HepG2 (cell line): ENCODE data around the gene ZNF442. TPM values are rescaled to one million over a fixed set of nuclear protein-coding genes. Genes with fewer than 3 reads are reported as not detected.
A peak's percentile ranks its signal among the peaks of the same experiment; 100 is the strongest.

Experiments
- ATAC-seq: fragments of 200-7000 bp; cut with Tn5 transposase; 3 replicates; pipeline ENCODE4 v1.9.1; 2020; ENCODE audit warnings: mild to moderate bottlenecking, moderate library complexity
- BruUV-seq: library from RNA; stranded (reverse); fragments of 400-500 nt; replicated peaks from 2 replicates; lab custom pipeline; 2021; lab: Mats Ljungman, UMichigan
- CTCF ChIA-PET: fragments of 300-600 bp; formaldehyde crosslinking; extraction: SDS; loops from one replicate; lab custom pipeline; 2021; ENCODE audit warnings: low total read pairs, inconsistent platforms, low intra/inter-chr PET ratio; lab: Yijun Ruan, JAX
- POLR2A ChIA-PET: fragments of 350-600 bp; sonication (Branson Sonifier 250); formaldehyde crosslinking; loops from one replicate; lab custom pipeline; 2020; ENCODE audit warnings: antibody characterized with exemption, inconsistent platforms; lab: Yijun Ruan, JAX
- DNase-seq: peaks from one replicate; pipeline ENCODE4 v3.0.0-alpha.2; 2015; ENCODE audit warnings: low spot score
- FAIRE-seq: peaks from 3 replicates; lab custom pipeline; 2011; peaks lifted over from hg19 to GRCh38; lab: Jason Lieb, UNC
- H2AFZ ChIP-seq: one replicate; pipeline ENCODE4 v1.6.1; 2011; ENCODE audit warnings: low read length, inconsistent platforms
- H3K27ac ChIP-seq: fragments of 300-600 bp; 3 replicates; pipeline ENCODE4 v1.8.0; 2011; ENCODE audit warnings: mixed run types, mild to moderate bottlenecking, mixed read lengths, low read length, inconsistent platforms; ENCODE audit not compliant: insufficient read depth; ENCODE audit errors: extremely low read length
- H3K27me3 ChIP-seq, 2 experiments: fragments of 200-600 bp in 1 of 2; 2 replicates in 1 of 2; 3 replicates in 1 of 2; pipeline versions ENCODE4 v1.6.0 to v1.8.0; 2011; ENCODE audit warnings: low read length in 2 of 2, mild to moderate bottlenecking in 2 of 2, moderate library complexity in 2 of 2, inconsistent platforms in 1 of 2; ENCODE audit not compliant: insufficient read depth in 2 of 2, control insufficient read depth in 1 of 2
- H3K36me3 ChIP-seq, 2 experiments: fragments of 200-600 bp in 1 of 2; replicated peaks in 1 of 2; 2 replicates in 1 of 2; 3 replicates in 1 of 2; pipeline versions ENCODE4 v1.5.1 to v1.8.0; 2011; ENCODE audit warnings: low read length in 2 of 2, inconsistent platforms in 1 of 2; ENCODE audit not compliant: insufficient read depth in 2 of 2, control insufficient read depth in 1 of 2
- H3K4me1 ChIP-seq: 2 replicates; pipeline ENCODE4 v1.5.1; 2012; ENCODE audit warnings: low read length, inconsistent platforms; ENCODE audit not compliant: insufficient read depth
- H3K4me2 ChIP-seq: 2 replicates; pipeline ENCODE4 v1.6.0; 2011; ENCODE audit warnings: low read depth, low read length, inconsistent platforms
- H3K4me3 ChIP-seq, 3 experiments: fragments of 200-600 bp in 1 of 3; sonication (generic), shearing (Covaris generic) in 1 of 3; replicated peaks in 1 of 3; 2 replicates each; pipeline ENCODE4 v1.5.1; 2011 to 2016; ENCODE audit warnings: low read length in 3 of 3, inconsistent platforms in 2 of 3, low read depth in 2 of 3, mild to moderate bottlenecking in 2 of 3, control low read depth in 1 of 3, mixed read lengths in 1 of 3; ENCODE audit not compliant: insufficient read depth in 1 of 3
- H3K79me2 ChIP-seq: one replicate; pipeline ENCODE4 v1.6.1; 2011; ENCODE audit warnings: low read length, inconsistent platforms; ENCODE audit not compliant: insufficient read depth
- H3K9ac ChIP-seq: 2 replicates; pipeline ENCODE4 v1.6.0; 2011; ENCODE audit warnings: mild to moderate bottlenecking, low read depth, low read length, inconsistent platforms; ENCODE audit not compliant: insufficient read depth
- H3K9me3 ChIP-seq: 2 replicates; pipeline ENCODE4 v1.5.1; 2012; ENCODE audit warnings: mild to moderate bottlenecking, low read length
- H4K20me1 ChIP-seq: 2 replicates; pipeline ENCODE4 v1.6.0; 2011; ENCODE audit warnings: inconsistent platforms, mild to moderate bottlenecking, low read length, moderate library complexity; ENCODE audit not compliant: insufficient read depth
- ARHGAP35 ChIP-seq: sonication (generic); formaldehyde crosslinking; IDR thresholded peaks from 2 replicates; pipeline ENCODE4 v1.9.0; 2022; ENCODE audit warnings: mild to moderate bottlenecking, inconsistent platforms, moderate library complexity, missing genetic modification reagents, borderline replicate concordance
- HNF4G ChIP-seq, 2 experiments: sonication (generic) in 1 of 2; formaldehyde crosslinking in 1 of 2; IDR thresholded peaks; 2 replicates each; pipeline versions ENCODE4 v1.4.0 to v1.6.1; 2011 to 2020; ENCODE audit warnings: borderline replicate concordance in 2 of 2, low read depth in 2 of 2, mild to moderate bottlenecking in 2 of 2, low read length in 1 of 2, missing genetic modification reagents in 1 of 2, moderate library complexity in 1 of 2
- IRX3 ChIP-seq: sonication (generic); formaldehyde crosslinking; IDR thresholded peaks from 2 replicates; pipeline ENCODE4 v1.8.1; 2023; ENCODE audit warnings: mild to moderate bottlenecking, low read depth, missing genetic modification reagents, borderline replicate concordance
- PTBP1 ChIP-seq: fragments of 200-400 bp; formaldehyde crosslinking; IDR thresholded peaks from 2 replicates; pipeline ENCODE4 v1.6.1; 2018; ENCODE audit warnings: low read length, low read depth; ENCODE audit not compliant: poor library complexity, severe bottlenecking
- SATB2 ChIP-seq: sonication (generic); formaldehyde crosslinking; IDR thresholded peaks from 2 replicates; pipeline ENCODE4 v1.5.0; 2020; ENCODE audit warnings: missing genetic modification reagents
- SMAD1 ChIP-seq: sonication (generic); formaldehyde crosslinking; IDR thresholded peaks from 2 replicates; pipeline ENCODE4 v1.4.0; 2020; ENCODE audit warnings: missing genetic modification reagents, low read depth, mild to moderate bottlenecking, borderline replicate concordance
- SP5 ChIP-seq: IDR thresholded peaks from 2 replicates; pipeline ENCODE4 v1.6.1; 2016; ENCODE audit warnings: low read depth, borderline replicate concordance
- SRSF9 ChIP-seq: fragments of 200-400 bp; formaldehyde crosslinking; IDR thresholded peaks from 2 replicates; pipeline ENCODE4 v1.6.1; 2018; ENCODE audit warnings: borderline replicate concordance, mild to moderate bottlenecking, low read depth, low read length; ENCODE audit not compliant: insufficient read depth, poor library complexity, severe bottlenecking
- ZNF616 ChIP-seq: sonication (generic); formaldehyde crosslinking; IDR thresholded peaks from 2 replicates; pipeline ENCODE4 v1.5.0; 2020; ENCODE audit warnings: low read depth, mild to moderate bottlenecking, missing genetic modification reagents
- ZNF652 ChIP-seq: IDR thresholded peaks from 2 replicates; pipeline ENCODE4 v1.6.1; 2016; ENCODE audit warnings: low read depth, borderline replicate concordance
- ZSCAN12 ChIP-seq: sonication (generic); formaldehyde crosslinking; IDR thresholded peaks from 2 replicates; pipeline ENCODE4 v1.9.0; 2021; ENCODE audit warnings: mild to moderate bottlenecking, missing genetic modification reagents
- ZSCAN29 ChIP-seq: sonication (generic); formaldehyde crosslinking; conservative IDR thresholded peaks from 2 replicates; pipeline ENCODE4 v1.4.0; 2020; ENCODE audit warnings: mild to moderate bottlenecking, missing genetic modification reagents
- WGBS: methylation state at CpG from one replicate; pipeline ENCODE4 v1.1.6; 2017; ENCODE audit warnings: low lambda C conversion rate; 5-methylcytosine and 5-hydroxymethylcytosine counted together
- in situ Hi-C: cut with HindIII; loops from 2 replicates; pipeline ENCODE4 v1.10.0; 2017; ENCODE audit warnings: low pct_unique_long_range_greater_than_20kb; ENCODE audit not compliant: extremely low pct_ligation_motif_present
- intact Hi-C: fragments of 100-400 bp; cut with micrococcal nuclease; formaldehyde crosslinking; loops from one replicate; pipeline ENCODE4 v1.10.0; 2022; ENCODE audit not compliant: unreplicated experiment
- polyA plus RNA-seq, 8 experiments: library from polyadenylated mRNA; depleted of rRNA in 3 of 8; stranded (reverse) in 7 of 8; unstranded in 1 of 8; fragments of >200 nt; fragmentation: Illumina TruSeq in 4 of 8; extraction: Trizol in 4 of 8; gene quantifications; 2 replicates each; pipeline versions ENCODE4 v1.2.1 to v1.2.3, GENCODE V29; 2011 to 2016; ENCODE audit warnings: low read depth in 4 of 8, missing spikeins in 1 of 8, mixed read lengths in 1 of 8; ENCODE audit not compliant: insufficient read depth in 1 of 8
- total RNA-seq, 5 experiments: library from RNA; depleted of rRNA; stranded (reverse); fragments of >200 nt; fragmentation: Illumina TruSeq; extraction: Trizol; gene quantifications; 2 replicates each; pipeline ENCODE4 v1.2.3, GENCODE V29; 2016; ENCODE audit warnings: low read depth in 1 of 5
- TF ChIP-seq, protein P1 (sequence below): sonication (generic); formaldehyde crosslinking; conservative IDR thresholded peaks from 2 replicates; pipeline ENCODE4 v1.8.0; 2022; ENCODE audit warnings: missing genetic modification reagents

The ZNF442 gene
- total and polyA plus RNA-seq, 2 of the 13 experiments (the other 11 are each of a cell fraction or from before 2014, with no cell fraction given) = 1.0 to 6.0 TPM

DNA sequence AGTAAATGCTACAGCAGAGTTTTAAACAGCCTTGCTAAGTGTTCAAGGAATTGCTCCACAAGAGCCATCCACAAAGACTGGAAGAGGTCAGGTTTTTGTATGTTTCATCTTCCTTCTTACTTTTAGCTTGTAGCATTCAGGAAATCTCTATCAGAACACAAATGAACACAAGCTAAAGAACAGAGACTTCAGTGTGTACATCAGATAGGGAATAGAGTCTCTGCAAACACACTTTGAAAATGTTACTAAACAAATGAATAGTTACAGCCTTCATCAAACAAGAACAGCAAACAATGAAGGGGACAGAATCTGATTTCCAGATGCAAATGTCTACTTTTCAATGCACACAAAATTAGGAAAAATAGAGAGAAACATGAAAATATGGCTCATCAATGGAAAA lies 39.8 kb downstream of the ZNF442 start (continued):
- TF ChIP-seq, protein P1, sequence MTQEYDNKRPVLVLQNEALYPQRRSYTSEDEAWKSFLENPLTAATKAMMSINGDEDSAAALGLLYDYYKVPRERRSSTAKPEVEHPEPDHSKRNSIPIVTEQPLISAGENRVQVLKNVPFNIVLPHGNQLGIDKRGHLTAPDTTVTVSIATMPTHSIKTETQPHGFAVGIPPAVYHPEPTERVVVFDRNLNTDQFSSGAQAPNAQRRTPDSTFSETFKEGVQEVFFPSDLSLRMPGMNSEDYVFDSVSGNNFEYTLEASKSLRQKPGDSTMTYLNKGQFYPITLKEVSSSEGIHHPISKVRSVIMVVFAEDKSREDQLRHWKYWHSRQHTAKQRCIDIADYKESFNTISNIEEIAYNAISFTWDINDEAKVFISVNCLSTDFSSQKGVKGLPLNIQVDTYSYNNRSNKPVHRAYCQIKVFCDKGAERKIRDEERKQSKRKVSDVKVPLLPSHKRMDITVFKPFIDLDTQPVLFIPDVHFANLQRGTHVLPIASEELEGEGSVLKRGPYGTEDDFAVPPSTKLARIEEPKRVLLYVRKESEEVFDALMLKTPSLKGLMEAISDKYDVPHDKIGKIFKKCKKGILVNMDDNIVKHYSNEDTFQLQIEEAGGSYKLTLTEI = no peak
- TF ChIP-seq ZSCAN12 (CRISPR knock-in tag) = no peak
- 0 out of 2 replicates have a peak, but pooled peaks have one; percentile 14 for TF ChIP-seq SP5 (CRISPR knock-in tag)
- TF ChIP-seq PTBP1 = no peak

- POLR2A ChIA-PET = interaction anchor here (0.8 to 1.3 kb wide), 3 partner anchors 15 to 46 kb away, joined by 3 read pairs; partner anchors contain the start of genes ZNF44, ZNF442 and ZNF563
These were observed 46.6 kb downstream of the ZNF442 start for GRCh38 chr19:12318782-12319413.

More at GRCh38 chr19:12318782-12319413, 46.6 kb downstream of the ZNF442 start:
- no peak overlapping the region for H2AFZ ChIP-seq
- TSS peak; percentile 42 for BruUV-seq
- no peaks in the 10 kb centered on the region for H4K20me1 ChIP-seq
- H3K4me2 ChIP-seq = no peak overlapping the region
- in situ Hi-C loops = no loop called here
- no peak for FAIRE-seq
- CTCF ChIA-PET = no interaction called here
- H3K9me3 ChIP-seq = no peaks in the 10 kb centered on the region
- H3K4me1 ChIP-seq = peaks cover 17% of the 10 kb centered on the region
- no peak for TF ChIP-seq SRSF9
- no peak for TF ChIP-seq ZNF616 (CRISPR knock-in tag)
- no peak for TF ChIP-seq HNF4G (IDR thresholded peaks at IDR 0.05; ENCODE audit: borderline replicate concordance, low read depth, low read length)
- no peak for TF ChIP-seq HNF4G (CRISPR knock-in tag; IDR thresholded peaks at IDR 0.05; ENCODE audit: borderline replicate concordance, low read depth)
- TF ChIP-seq IRX3 = no peak
- no peak for TF ChIP-seq SMAD1
- no peak for TF ChIP-seq SATB2 (CRISPR knock-in tag)
- TF ChIP-seq ARHGAP35 (CRISPR knock-in tag) = no peak
- no peak for TF ChIP-seq ZNF652 (CRISPR knock-in tag)
- no peak for TF ChIP-seq ZSCAN29 (CRISPR knock-in tag)
- no peak for DNase-seq
- H3K36me3 ChIP-seq = peaks cover 14 to 39% of the 10 kb centered on the region in 2 experiments; a peak in 4 of 5 replicates
- no peaks in the 10 kb centered on the region for H3K27me3 ChIP-seq
- peaks cover 2% of the 10 kb centered on the region for H3K79me2 ChIP-seq
- intact Hi-C loops = no loop called here
- no peak overlapping the region for H3K27ac ChIP-seq
- no peak for ATAC-seq
- no peak overlapping the region for H3K9ac ChIP-seq
- 95% methylated on average over 13 of the region's 13 CpGs for WGBS
- H3K4me3 ChIP-seq = no peak overlapping the region
